NCI-H748 (cell line): Measurements from ENCODE around the gene STEAP1.
"Not testable (repeated sequence)": the region's sequence is repeated elsewhere in the genome, so short reads cannot be mapped to it uniquely, and the experiment has no call there.

Experiments used
- DNase-seq: peaks from one replicate; lab custom pipeline; 2025; ENCODE audit not compliant: unreplicated experiment; lab: John Stamatoyannopoulos, UW

Gene STEAP1

GRCh38 chr7:90153943-90154771 lies at the start of gene STEAP1:
TSS of gene STEAP1 (plus strand) at chr7:90154469. CDS start at chr7:90159789, 5,320 bp downstream.
- DNase-seq: peak; percentile 90

GRCh38 chr7:90114972-90115371 lies 39.3 kb upstream of the STEAP1 start:
- DNase-seq: not testable (repeated sequence)

- DNase-seq: peak; percentile 38
These were observed 35.6 kb upstream of the STEAP1 start for GRCh38 chr7:90118551-90119177.

- DNase-seq: peak; percentile 85
These were observed 34.9 kb upstream of the STEAP1 start for GRCh38 chr7:90119178-90119971.

DNA sequence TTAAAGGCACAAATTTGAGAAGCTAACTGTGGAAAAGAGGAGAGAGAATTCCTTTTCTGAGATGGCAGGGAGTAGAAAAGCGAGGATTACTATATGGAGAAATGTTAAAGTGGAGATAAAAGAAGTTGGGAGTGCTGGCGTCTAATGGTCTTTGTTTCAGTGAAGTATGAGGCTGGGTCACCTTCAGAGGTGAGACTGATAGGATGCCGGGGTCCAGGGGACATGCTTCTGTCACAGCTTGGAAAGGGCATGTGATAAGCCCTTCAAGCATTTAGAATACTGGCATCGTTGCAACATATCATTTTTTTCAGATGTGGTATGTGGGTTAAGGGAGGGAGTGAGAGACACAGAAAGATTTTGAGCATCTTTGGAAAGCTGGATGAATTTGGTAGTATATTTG lies 34.1 kb upstream of the STEAP1 start:
- not testable (repeated sequence) for DNase-seq

GRCh38 chr7:90131746-90132145 lies 22.5 kb upstream of the STEAP1 start:
- not testable (repeated sequence) for DNase-seq

DNA sequence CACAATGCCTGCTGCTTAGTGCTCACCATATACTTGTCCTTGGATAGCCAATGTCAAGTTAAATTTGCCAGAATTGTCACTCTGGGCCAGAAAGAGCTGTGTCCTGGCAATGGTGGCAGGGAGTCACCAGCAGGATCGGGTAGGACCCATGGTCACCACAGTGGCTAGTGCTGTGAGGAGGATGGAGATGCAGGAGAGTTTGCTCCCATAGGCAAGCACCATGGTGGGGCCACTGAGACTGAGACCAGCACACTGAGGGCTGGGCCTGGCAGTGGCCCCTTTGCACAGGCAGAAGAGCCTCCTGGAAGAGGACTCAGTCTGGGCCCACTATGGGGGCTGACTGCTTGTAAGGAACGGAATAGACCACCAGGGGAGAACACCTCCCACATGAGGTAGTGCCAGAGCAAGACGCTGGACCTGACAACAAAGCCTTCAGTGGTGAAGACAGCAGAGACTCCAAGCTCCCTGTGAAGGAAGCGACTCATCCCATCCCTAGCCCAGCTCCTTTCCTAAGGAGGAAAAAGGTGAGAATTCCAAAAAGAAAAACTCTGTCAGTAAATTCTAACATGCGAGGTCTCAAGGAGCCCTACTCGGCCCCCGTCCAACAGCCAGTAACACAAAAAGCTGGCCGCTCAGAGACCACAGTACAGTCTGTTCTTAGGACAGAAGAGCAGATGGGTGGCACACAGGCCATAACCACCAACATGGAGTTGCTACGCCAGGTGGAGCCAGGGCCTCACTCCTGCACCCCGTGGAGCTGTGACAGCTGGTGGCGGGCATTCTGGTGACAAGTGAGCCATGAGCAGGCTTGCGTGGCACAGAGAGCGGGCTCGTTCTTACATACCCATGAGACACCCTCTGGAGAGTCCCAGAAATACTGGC lies 6.9 kb upstream of the STEAP1 start:
- not testable (repeated sequence) for DNase-seq

- peak; percentile 39 for DNase-seq
These were observed 4.8 kb upstream of the STEAP1 start for GRCh38 chr7:90149428-90149827.

- DNase-seq: not testable (repeated sequence)
These were observed 2.4 kb upstream of the STEAP1 start for GRCh38 chr7:90151884-90152283.

GRCh38 chr7:90152642-90153253 lies 1.5 kb upstream of the STEAP1 start:
- peak; percentile 77 for DNase-seq

- DNase-seq: no peak
These were observed 937 bp downstream of the STEAP1 start for GRCh38 chr7:90155206-90155605.

DNA sequence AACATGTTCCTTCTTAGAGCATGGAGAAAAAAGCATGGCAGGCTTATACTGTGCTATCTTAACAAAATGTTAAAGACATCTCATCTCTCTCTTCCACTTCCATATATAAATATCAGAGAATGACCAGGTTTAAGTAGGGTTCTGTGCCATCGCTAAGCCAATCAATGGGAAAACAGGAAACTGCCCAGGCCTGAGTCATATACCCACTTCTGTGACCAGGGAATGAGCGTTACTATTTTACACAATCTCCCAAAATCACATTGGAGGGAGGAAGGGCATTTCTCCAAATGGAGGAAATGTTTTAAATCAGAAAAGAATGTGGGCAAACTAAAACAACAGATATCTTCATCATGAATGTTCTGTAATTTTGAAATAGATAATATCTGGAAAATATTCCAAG lies 3.1 kb downstream of the STEAP1 start:
- DNase-seq: not testable (repeated sequence)

- DNase-seq: not testable (repeated sequence)
These were observed 3.6 kb downstream of the STEAP1 start for GRCh38 chr7:90157761-90158350.

DNA sequence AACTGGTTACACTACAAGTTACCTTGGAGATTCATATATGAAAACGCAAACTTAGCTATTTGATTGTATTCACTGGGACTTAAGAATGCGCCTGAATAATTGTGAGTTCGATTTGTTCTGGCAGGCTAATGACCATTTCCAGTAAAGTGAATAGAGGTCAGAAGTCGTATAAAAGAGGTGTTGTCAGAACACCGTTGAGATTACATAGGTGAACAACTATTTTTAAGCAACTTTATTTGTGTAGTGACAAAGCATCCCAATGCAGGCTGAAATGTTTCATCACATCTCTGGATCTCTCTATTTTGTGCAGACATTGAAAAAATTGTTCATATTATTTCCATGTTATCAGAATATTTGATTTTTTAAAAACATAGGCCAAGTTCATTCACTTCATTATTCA lies 9.3 kb downstream of the STEAP1 start:
- no peak for DNase-seq

DNA sequence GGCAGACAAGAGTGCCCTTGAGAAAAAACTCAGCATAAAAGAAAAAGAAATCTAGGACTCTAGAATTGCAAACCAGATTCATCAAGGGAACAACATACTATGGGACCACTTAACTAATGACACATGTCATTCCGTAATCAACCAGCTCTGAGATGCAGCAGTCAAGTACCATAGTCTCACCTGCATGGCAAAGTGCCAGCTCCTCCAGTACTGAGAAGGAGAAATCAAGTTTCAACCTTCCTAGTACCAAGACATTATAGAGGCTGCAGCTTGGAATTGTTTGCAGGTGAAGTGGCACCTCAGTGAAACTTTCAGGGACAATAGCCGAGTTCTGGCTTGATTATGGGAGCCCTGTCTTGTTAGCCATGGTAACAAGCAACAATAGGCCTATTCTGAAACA lies 11.5 kb downstream of the STEAP1 start:
- DNase-seq: no peak

- DNase-seq: no peak
These were observed 11.9 kb downstream of the STEAP1 start for GRCh38 chr7:90166153-90166552.

DNA sequence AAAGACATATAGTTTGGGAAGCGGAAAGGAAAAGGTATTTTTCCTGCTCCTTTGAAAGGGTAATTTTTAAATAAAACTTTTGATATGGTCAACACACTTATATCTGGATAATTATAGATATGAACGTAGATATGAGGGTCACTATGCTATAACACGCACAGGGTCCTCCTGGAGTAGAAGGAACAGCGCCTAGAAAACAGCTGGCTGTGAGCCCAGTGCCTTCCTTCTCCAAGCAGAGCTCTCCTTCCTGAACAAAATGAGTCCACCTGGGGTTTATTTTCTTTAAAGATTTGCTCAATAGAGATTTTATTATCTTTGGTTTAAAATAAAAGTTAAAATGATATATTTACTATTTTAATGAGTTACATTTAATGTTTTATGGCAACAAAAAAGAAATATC lies 13.1 kb downstream of the STEAP1 start:
- no peak for DNase-seq

GRCh38 chr7:90169891-90170290 lies 15.6 kb downstream of the STEAP1 start:
- no peak for DNase-seq

DNA sequence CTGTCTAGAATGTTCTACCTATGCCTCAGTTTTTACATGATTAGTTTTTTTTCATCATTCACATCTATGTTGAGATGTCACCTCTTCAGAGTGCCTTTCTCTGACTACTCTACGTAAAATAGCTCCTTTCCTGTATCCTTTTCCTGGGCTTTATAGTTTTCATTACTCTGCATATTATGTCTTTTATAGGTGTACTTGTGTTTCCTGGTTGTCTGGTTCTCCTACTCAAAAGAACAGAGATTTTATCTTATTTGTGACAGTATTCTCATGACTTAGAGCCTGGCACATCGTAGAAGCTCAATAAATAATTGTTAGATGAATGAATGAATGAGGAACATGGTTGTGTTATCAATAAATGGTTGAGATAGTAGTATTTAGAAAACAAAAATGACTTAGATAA lies 17.9 kb downstream of the STEAP1 start:
- no peak for DNase-seq

DNA sequence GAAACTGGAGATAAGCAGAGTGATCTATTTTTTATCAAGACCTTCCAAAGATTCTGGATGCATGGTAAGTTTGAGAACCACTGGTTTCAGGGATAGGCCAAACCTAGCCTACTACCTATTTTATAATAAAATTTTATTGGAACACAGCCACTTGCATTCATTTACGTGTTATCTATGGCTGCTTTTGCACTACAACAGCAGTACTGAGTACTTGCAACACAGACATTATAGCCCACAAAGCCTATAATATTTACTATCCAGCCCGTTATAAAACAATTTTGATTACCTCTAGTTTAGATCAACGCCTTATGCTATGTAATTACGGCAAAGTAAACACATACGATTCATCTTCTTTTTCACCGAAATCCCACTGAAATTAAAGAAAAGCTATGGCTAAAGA lies 18.4 kb downstream of the STEAP1 start:
- DNase-seq: no peak
